ENCODE data around the gene AADAC.
"Not testable (repeated sequence)": the region's sequence is repeated elsewhere in the genome, so short reads cannot be mapped to it uniquely, and the experiment has no call there.

- TF ChIP-seq CTCF, POLR2A (IDR thresholded peaks at IDR 0.05): not testable (repeated sequence)
Observed at GRCh38 chr3:151808926-151809325, 5.0 kb upstream of the AADAC start.
